ENCODE measurements around the gene SPOCK1.

- TF ChIP-seq JUNB (CRISPR knock-in tag; IDR thresholded peaks at IDR 0.05; ENCODE audit: borderline replicate concordance) (no peak), ZNF660 (CRISPR knock-in tag; IDR thresholded peaks at IDR 0.05; ENCODE audit: borderline replicate concordance, low read depth) (no peak), CTCF (CRISPR knock-in tag; IDR thresholded peaks at IDR 0.05) (no peak), KLF6 (CRISPR knock-in tag; IDR thresholded peaks at IDR 0.05) (no peak), RBAK (CRISPR knock-in tag; IDR thresholded peaks at IDR 0.05) (no peak), MEIS1 (CRISPR knock-in tag; IDR thresholded peaks at IDR 0.05; ENCODE audit: borderline replicate concordance) (no peak), ATF1 (CRISPR knock-in tag; IDR thresholded peaks at IDR 0.05) (no peak)
Observed at GRCh38 chr5:137306903-137307302, 192.2 kb downstream of the SPOCK1 start.
